Testis (tissue), 2 donors: ENCODE results near the gene RBM33.

Experiments used
- CTCF ChIP-seq, 3 experiments: fragments of 450-650 bp in 2 of 3; fragments of 200-600 bp in 1 of 3; sonication (generic) in 1 of 3; IDR thresholded peaks; one replicate each; pipeline ENCODE4 v1.5.1; 2016 to 2019; ENCODE audit warnings: antibody characterized with exemption in 3 of 3, mild to moderate bottlenecking in 2 of 3, moderate library complexity in 1 of 3
- POLR2A ChIP-seq: fragments of 450-650 bp; IDR thresholded peaks from one replicate; pipeline ENCODE4 v1.6.1; 2017; ENCODE audit warnings: antibody characterized with exemption, mild to moderate bottlenecking, moderate library complexity

- TF ChIP-seq CTCF (IDR thresholded peaks at IDR 0.05): no peak
- no peak for TF ChIP-seq POLR2A
Observed at GRCh38 chr7:155705623-155706360, 61.3 kb downstream of the RBM33 start.
